Mammary epithelial cell (primary cell): ENCODE results near the gene AKT2.

ENCODE experiments used
- EZH2 ChIP-seq: IDR thresholded peaks from 2 replicates; pipeline ENCODE4 v1.6.1; 2012; ENCODE audit warnings: low read length, inconsistent platforms, borderline replicate concordance
- TF ChIP-seq, protein P1 (sequence below), 2 donors: IDR thresholded peaks in 1 of 2; conservative IDR thresholded peaks in 1 of 2; 2 replicates each; pipeline ENCODE4 v1.5.1; 2011 to 2012; ENCODE audit warnings: inconsistent platforms in 2 of 2, low read length in 2 of 2, mild to moderate bottlenecking in 2 of 2, control low read depth in 1 of 2, low read depth in 1 of 2; ENCODE audit not compliant: insufficient read depth in 1 of 2; ENCODE audit errors: extremely low read depth in 1 of 2

DNA sequence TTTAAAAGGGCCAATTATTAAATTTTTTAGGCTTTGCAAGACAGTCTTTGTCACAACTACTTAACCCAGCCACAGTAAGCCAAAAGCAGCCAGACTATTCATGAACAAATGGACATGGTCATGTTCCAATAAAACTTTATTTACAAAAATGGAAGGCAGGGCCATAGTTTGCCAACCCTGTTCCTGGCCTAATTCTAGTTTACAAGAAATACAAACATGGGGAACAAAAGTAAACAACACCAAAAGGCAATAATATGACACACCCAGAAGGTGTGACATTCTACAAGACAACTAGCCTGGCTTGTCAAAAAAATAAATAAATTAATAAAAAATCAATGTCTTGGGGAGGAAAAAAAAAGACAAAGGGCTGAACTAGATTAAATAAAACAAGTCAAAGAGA lies 33.9 kb downstream of the AKT2 start:
- TF ChIP-seq, protein P1, sequence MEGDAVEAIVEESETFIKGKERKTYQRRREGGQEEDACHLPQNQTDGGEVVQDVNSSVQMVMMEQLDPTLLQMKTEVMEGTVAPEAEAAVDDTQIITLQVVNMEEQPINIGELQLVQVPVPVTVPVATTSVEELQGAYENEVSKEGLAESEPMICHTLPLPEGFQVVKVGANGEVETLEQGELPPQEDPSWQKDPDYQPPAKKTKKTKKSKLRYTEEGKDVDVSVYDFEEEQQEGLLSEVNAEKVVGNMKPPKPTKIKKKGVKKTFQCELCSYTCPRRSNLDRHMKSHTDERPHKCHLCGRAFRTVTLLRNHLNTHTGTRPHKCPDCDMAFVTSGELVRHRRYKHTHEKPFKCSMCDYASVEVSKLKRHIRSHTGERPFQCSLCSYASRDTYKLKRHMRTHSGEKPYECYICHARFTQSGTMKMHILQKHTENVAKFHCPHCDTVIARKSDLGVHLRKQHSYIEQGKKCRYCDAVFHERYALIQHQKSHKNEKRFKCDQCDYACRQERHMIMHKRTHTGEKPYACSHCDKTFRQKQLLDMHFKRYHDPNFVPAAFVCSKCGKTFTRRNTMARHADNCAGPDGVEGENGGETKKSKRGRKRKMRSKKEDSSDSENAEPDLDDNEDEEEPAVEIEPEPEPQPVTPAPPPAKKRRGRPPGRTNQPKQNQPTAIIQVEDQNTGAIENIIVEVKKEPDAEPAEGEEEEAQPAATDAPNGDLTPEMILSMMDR (conservative IDR thresholded peaks at IDR 0.05 in 1 of 2, IDR thresholded peaks at IDR 0.05 in 1 of 2; ENCODE audit: extremely low read depth in 1 of 2, insufficient read depth in 1 of 2, low read depth in 1 of 2, low read length in 2 of 2): no peak
- no peak for TF ChIP-seq EZH2
